ENCODE results near the gene PIEZO2.

DNA sequence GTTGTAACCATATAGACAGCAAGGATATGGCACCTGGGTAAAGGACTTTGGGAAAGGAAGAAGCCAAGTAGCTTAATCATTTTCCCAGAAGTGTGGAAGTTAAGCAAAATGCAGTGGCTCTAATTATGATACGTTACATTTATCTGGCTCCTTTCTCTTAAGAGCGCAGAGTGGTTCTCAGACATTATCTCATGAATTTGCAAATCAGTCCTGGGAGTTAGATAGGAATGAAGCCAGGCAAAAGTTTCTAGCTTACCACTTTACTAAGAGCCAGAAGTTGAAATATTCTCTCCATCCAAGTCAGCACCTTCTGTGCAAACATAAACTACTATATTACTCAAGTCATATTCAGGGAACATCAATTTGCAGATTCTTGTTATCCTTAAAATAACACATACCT is 10.9 kb upstream of the PIEZO2 start:
- TF ChIP-seq, protein P1, sequence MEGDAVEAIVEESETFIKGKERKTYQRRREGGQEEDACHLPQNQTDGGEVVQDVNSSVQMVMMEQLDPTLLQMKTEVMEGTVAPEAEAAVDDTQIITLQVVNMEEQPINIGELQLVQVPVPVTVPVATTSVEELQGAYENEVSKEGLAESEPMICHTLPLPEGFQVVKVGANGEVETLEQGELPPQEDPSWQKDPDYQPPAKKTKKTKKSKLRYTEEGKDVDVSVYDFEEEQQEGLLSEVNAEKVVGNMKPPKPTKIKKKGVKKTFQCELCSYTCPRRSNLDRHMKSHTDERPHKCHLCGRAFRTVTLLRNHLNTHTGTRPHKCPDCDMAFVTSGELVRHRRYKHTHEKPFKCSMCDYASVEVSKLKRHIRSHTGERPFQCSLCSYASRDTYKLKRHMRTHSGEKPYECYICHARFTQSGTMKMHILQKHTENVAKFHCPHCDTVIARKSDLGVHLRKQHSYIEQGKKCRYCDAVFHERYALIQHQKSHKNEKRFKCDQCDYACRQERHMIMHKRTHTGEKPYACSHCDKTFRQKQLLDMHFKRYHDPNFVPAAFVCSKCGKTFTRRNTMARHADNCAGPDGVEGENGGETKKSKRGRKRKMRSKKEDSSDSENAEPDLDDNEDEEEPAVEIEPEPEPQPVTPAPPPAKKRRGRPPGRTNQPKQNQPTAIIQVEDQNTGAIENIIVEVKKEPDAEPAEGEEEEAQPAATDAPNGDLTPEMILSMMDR (IDR thresholded peaks at IDR 0.05; ENCODE audit: insufficient read depth, low read length) = no peak
- TF ChIP-seq REST (IDR thresholded peaks at IDR 0.05; ENCODE audit: insufficient replicate concordance, low read depth) = no peak
- TF ChIP-seq POLR2AphosphoS5 (IDR thresholded peaks at IDR 0.05; ENCODE audit: low read depth) = no peak
- no peak for TF ChIP-seq SPI1 (IDR thresholded peaks at IDR 0.05; ENCODE audit: borderline replicate concordance, low read depth)
